ENCODE data around the gene ENPP5. TPM values are rescaled to one million over a fixed set of nuclear protein-coding genes. Genes with fewer than 3 reads are reported as not detected.
"Not testable (repeated sequence)": the region's sequence is repeated elsewhere in the genome, so short reads cannot be mapped to it uniquely, and the experiment has no call there.

Gene ENPP5
- total RNA-seq, 1 experiment from 2014 or later, result 0.22 TPM

- not testable (repeated sequence) for H3K27me3 ChIP-seq (ENCODE audit: low read length); H4K20me1 ChIP-seq (ENCODE audit: insufficient read depth, low read depth, low read length); H3K4me3 ChIP-seq (ENCODE audit: low read length); H2AFZ ChIP-seq (ENCODE audit: low read length); H3K9ac ChIP-seq (ENCODE audit: low read length); DNase-seq; H3K79me2 ChIP-seq (ENCODE audit: low read length); H3K4me2 ChIP-seq (ENCODE audit: low read depth, low read length, poor library complexity, severe bottlenecking); H3K9me2 ChIP-seq (replicated peaks; ENCODE audit: insufficient read depth, low read length); H3K27ac ChIP-seq (ENCODE audit: low read length); H3K36me3 ChIP-seq (ENCODE audit: insufficient read depth, low read length); H3K9me3 ChIP-seq (ENCODE audit: low read length)
- H3K4me1 ChIP-seq (ENCODE audit: low read length), result peaks cover 21% of the 10 kb centered on the region
Measured at GRCh38 chr6:46131291-46131690, 39.5 kb downstream of the ENPP5 start.

- no peaks in the 10 kb centered on the region for H3K79me2 ChIP-seq (ENCODE audit: low read length)
- H3K9me3 ChIP-seq (ENCODE audit: low read length), result no peaks in the 10 kb centered on the region
- H3K27me3 ChIP-seq (ENCODE audit: low read length), result no peaks in the 10 kb centered on the region; the same call in 1 of the 2 replicates
- H3K9me2 ChIP-seq (replicated peaks; ENCODE audit: insufficient read depth, low read length), result no peaks in the 10 kb centered on the region
- no peak overlapping the region for H3K27ac ChIP-seq (ENCODE audit: low read length)
- H3K36me3 ChIP-seq (ENCODE audit: insufficient read depth, low read length), result no peaks in the 10 kb centered on the region
- H3K4me2 ChIP-seq (ENCODE audit: low read depth, low read length, poor library complexity, severe bottlenecking), result peak overlapping the region; percentile 86
- H2AFZ ChIP-seq (ENCODE audit: low read length), result no peak overlapping the region
- H3K4me1 ChIP-seq (ENCODE audit: low read length), result peaks cover 21% of the 10 kb centered on the region
- H4K20me1 ChIP-seq (ENCODE audit: insufficient read depth, low read depth, low read length), result no peaks in the 10 kb centered on the region
- H3K4me3 ChIP-seq (ENCODE audit: low read length), result peak overlapping the region; percentile 76
- H3K9ac ChIP-seq (ENCODE audit: low read length), result peak overlapping the region; percentile 76; the same call in 1 of the 2 replicates
- no peak for DNase-seq
Measured at GRCh38 chr6:46130666-46131065, 40.1 kb downstream of the ENPP5 start.

- peak within 1 kb of the TSS; percentile 98 for H2AFZ ChIP-seq (ENCODE audit: low read length)
- no peaks in the 10 kb centered on the region for H3K9me3 ChIP-seq (ENCODE audit: low read length)
- H3K9me2 ChIP-seq (replicated peaks; ENCODE audit: insufficient read depth, low read length), result no peaks in the 10 kb centered on the region
- H3K4me1 ChIP-seq (ENCODE audit: low read length), result peaks cover 21% of the 10 kb centered on the region
- peak within 1 kb of the TSS; percentile 76 for H3K4me3 ChIP-seq (ENCODE audit: low read length)
- no peaks in the 10 kb centered on the region for H4K20me1 ChIP-seq (ENCODE audit: insufficient read depth, low read depth, low read length)
- peak; percentile 97 for DNase-seq
- H3K4me2 ChIP-seq (ENCODE audit: low read depth, low read length, poor library complexity, severe bottlenecking), result peak within 1 kb of the TSS; percentile 86
- H3K36me3 ChIP-seq (ENCODE audit: insufficient read depth, low read length), result no peaks in the 10 kb centered on the region
- H3K27ac ChIP-seq (ENCODE audit: low read length), result no peak within 1 kb of the TSS
- H3K9ac ChIP-seq (ENCODE audit: low read length), result peak within 1 kb of the TSS; percentile 76
- H3K79me2 ChIP-seq (ENCODE audit: low read length), result no peaks in the 10 kb centered on the region
- H3K27me3 ChIP-seq (ENCODE audit: low read length), result no peaks in the 10 kb centered on the region; the same call in 1 of the 2 replicates
Measured at GRCh38 chr6:46129629-46130511, 40.9 kb downstream of the ENPP5 start, which contains the start of gene ENPP4. Gene ENPP4 (plus strand): TSS chr6:46129989. CDS start chr6:46139584, 9,595 bp downstream.

- peak overlapping the region; percentile 94 for H2AFZ ChIP-seq (ENCODE audit: low read length)
- H3K27me3 ChIP-seq (ENCODE audit: low read length), result no peaks in the 10 kb centered on the region; the same call in 1 of the 2 replicates
- H3K4me1 ChIP-seq (ENCODE audit: low read length), result peaks cover 21% of the 10 kb centered on the region
- H3K27ac ChIP-seq (ENCODE audit: low read length), result no peak overlapping the region
- H4K20me1 ChIP-seq (ENCODE audit: insufficient read depth, low read depth, low read length), result no peaks in the 10 kb centered on the region
- no peaks in the 10 kb centered on the region for H3K79me2 ChIP-seq (ENCODE audit: low read length)
- peak overlapping the region; percentile 86 for H3K4me2 ChIP-seq (ENCODE audit: low read depth, low read length, poor library complexity, severe bottlenecking)
- H3K36me3 ChIP-seq (ENCODE audit: insufficient read depth, low read length), result no peaks in the 10 kb centered on the region
- peak; percentile 52 for DNase-seq
- no peaks in the 10 kb centered on the region for H3K9me3 ChIP-seq (ENCODE audit: low read length)
- peak overlapping the region; percentile 76 for H3K4me3 ChIP-seq (ENCODE audit: low read length)
- H3K9me2 ChIP-seq (replicated peaks; ENCODE audit: insufficient read depth, low read length), result no peaks in the 10 kb centered on the region
- peak overlapping the region; percentile 64 for H3K9ac ChIP-seq (ENCODE audit: low read length)
Measured at GRCh38 chr6:46129291-46129628, 41.5 kb downstream of the ENPP5 start.

- Histone ChIP-seq H3K27me3 (ENCODE audit: low read length) (no peaks in the 10 kb centered on the region; the same call in 1 of the 2 replicates), H4K20me1 (ENCODE audit: insufficient read depth, low read depth, low read length) (no peaks in the 10 kb centered on the region), H3K4me3 (ENCODE audit: low read length) (peak overlapping the region; percentile 76; the same call in 1 of the 2 replicates), H3K9me2 (replicated peaks; ENCODE audit: insufficient read depth, low read length) (no peaks in the 10 kb centered on the region), H3K36me3 (ENCODE audit: insufficient read depth, low read length) (no peaks in the 10 kb centered on the region), H3K9me3 (ENCODE audit: low read length) (no peaks in the 10 kb centered on the region), H3K9ac (ENCODE audit: low read length) (no peak overlapping the region; the same call in 1 of the 2 replicates), H3K79me2 (ENCODE audit: low read length) (no peaks in the 10 kb centered on the region), H3K4me1 (ENCODE audit: low read length) (peaks cover 21% of the 10 kb centered on the region), H2AFZ (ENCODE audit: low read length) (no peak overlapping the region), H3K27ac (ENCODE audit: low read length) (no peak overlapping the region), H3K4me2 (ENCODE audit: low read depth, low read length, poor library complexity, severe bottlenecking) (peak overlapping the region; percentile 86)
- DNase-seq, result peak; percentile 54
Measured at GRCh38 chr6:46128476-46128875, 42.3 kb downstream of the ENPP5 start.

- not testable (repeated sequence) for DNase-seq
Measured at GRCh38 chr6:46119679-46120078, 51.1 kb downstream of the ENPP5 start.

GRCh38 chr6:46118836-46119235 lies 51.9 kb downstream of the ENPP5 start:
- H3K4me2 ChIP-seq (ENCODE audit: low read depth, low read length, poor library complexity, severe bottlenecking), result no peak overlapping the region
- peaks cover 9% of the 10 kb centered on the region for H3K4me1 ChIP-seq (ENCODE audit: low read length)
- no peak overlapping the region for H3K27ac ChIP-seq (ENCODE audit: low read length)
- no peaks in the 10 kb centered on the region for H3K79me2 ChIP-seq (ENCODE audit: low read length)
- H2AFZ ChIP-seq (ENCODE audit: low read length), result no peak overlapping the region
- H3K9me3 ChIP-seq (ENCODE audit: low read length), result no peaks in the 10 kb centered on the region
- H3K9ac ChIP-seq (ENCODE audit: low read length), result no peak overlapping the region
- no peaks in the 10 kb centered on the region for H3K36me3 ChIP-seq (ENCODE audit: insufficient read depth, low read length)
- H3K4me3 ChIP-seq (ENCODE audit: low read length), result no peak overlapping the region
- H3K27me3 ChIP-seq (ENCODE audit: low read length), result no peaks in the 10 kb centered on the region
- H3K9me2 ChIP-seq (replicated peaks; ENCODE audit: insufficient read depth, low read length), result no peaks in the 10 kb centered on the region
- no peaks in the 10 kb centered on the region; the same call in 1 of the 2 replicates for H4K20me1 ChIP-seq (ENCODE audit: insufficient read depth, low read depth, low read length)
- no peak for DNase-seq

More at GRCh38 chr6:46119679-46120078, 51.1 kb downstream of the ENPP5 start:
- not testable (repeated sequence) for H3K4me1 ChIP-seq (ENCODE audit: low read length); H3K9me3 ChIP-seq (ENCODE audit: low read length); H3K4me3 ChIP-seq (ENCODE audit: low read length); H3K27me3 ChIP-seq (ENCODE audit: low read length); H3K9ac ChIP-seq (ENCODE audit: low read length); H3K9me2 ChIP-seq (replicated peaks; ENCODE audit: insufficient read depth, low read length); H2AFZ ChIP-seq (ENCODE audit: low read length); H3K79me2 ChIP-seq (ENCODE audit: low read length); H3K36me3 ChIP-seq (ENCODE audit: insufficient read depth, low read length); H4K20me1 ChIP-seq (ENCODE audit: insufficient read depth, low read depth, low read length); H3K27ac ChIP-seq (ENCODE audit: low read length); H3K4me2 ChIP-seq (ENCODE audit: low read depth, low read length, poor library complexity, severe bottlenecking)

GRCh38 chr6:46118157-46118556 lies 52.6 kb downstream of the ENPP5 start:
- Histone ChIP-seq H3K4me1 (ENCODE audit: low read length) (peaks cover 9% of the 10 kb centered on the region), H3K27me3 (ENCODE audit: low read length) (no peaks in the 10 kb centered on the region), H3K4me2 (ENCODE audit: low read depth, low read length, poor library complexity, severe bottlenecking) (no peak overlapping the region), H3K9ac (ENCODE audit: low read length) (no peak overlapping the region), H3K9me3 (ENCODE audit: low read length) (no peaks in the 10 kb centered on the region), H3K36me3 (ENCODE audit: insufficient read depth, low read length) (no peaks in the 10 kb centered on the region), H2AFZ (ENCODE audit: low read length) (no peak overlapping the region), H3K9me2 (replicated peaks; ENCODE audit: insufficient read depth, low read length) (no peaks in the 10 kb centered on the region), H3K79me2 (ENCODE audit: low read length) (no peaks in the 10 kb centered on the region), H4K20me1 (ENCODE audit: insufficient read depth, low read depth, low read length) (no peaks in the 10 kb centered on the region; the same call in 1 of the 2 replicates), H3K4me3 (ENCODE audit: low read length) (no peak overlapping the region), H3K27ac (ENCODE audit: low read length) (no peak overlapping the region)
- DNase-seq, result no peak
